ENCODE measurements around the gene COL17A1.

- TF ChIP-seq RB1 (IDR thresholded peaks at IDR 0.05; ENCODE audit: low read depth), result no peak
- no peak for TF ChIP-seq E2F3 (CRISPR knock-in tag; IDR thresholded peaks at IDR 0.05)
- no peak for TF ChIP-seq ZFP36 (IDR thresholded peaks at IDR 0.05; ENCODE audit: low read depth, low read length, partially characterized antibody)
- TF ChIP-seq, protein P1, sequence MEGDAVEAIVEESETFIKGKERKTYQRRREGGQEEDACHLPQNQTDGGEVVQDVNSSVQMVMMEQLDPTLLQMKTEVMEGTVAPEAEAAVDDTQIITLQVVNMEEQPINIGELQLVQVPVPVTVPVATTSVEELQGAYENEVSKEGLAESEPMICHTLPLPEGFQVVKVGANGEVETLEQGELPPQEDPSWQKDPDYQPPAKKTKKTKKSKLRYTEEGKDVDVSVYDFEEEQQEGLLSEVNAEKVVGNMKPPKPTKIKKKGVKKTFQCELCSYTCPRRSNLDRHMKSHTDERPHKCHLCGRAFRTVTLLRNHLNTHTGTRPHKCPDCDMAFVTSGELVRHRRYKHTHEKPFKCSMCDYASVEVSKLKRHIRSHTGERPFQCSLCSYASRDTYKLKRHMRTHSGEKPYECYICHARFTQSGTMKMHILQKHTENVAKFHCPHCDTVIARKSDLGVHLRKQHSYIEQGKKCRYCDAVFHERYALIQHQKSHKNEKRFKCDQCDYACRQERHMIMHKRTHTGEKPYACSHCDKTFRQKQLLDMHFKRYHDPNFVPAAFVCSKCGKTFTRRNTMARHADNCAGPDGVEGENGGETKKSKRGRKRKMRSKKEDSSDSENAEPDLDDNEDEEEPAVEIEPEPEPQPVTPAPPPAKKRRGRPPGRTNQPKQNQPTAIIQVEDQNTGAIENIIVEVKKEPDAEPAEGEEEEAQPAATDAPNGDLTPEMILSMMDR (IDR thresholded peaks at IDR 0.05 in 2 of 3, conservative IDR thresholded peaks at IDR 0.05 in 1 of 3; ENCODE audit: insufficient read depth in 2 of 3, low read depth in 1 of 3, low read length in 3 of 3), result no peak
- TF ChIP-seq HCFC1 (IDR thresholded peaks at IDR 0.05; ENCODE audit: low read depth, low read length), result no peak
- no peak for TF ChIP-seq ZNF175 (CRISPR knock-in tag; IDR thresholded peaks at IDR 0.05; ENCODE audit: low read depth)
- TF ChIP-seq EZH2 (IDR thresholded peaks at IDR 0.05; ENCODE audit: borderline replicate concordance, low read depth, low read length), result no peak
Observed at GRCh38 chr10:104103956-104104355, 18.3 kb upstream of the COL17A1 start.
